SU-DHL-6 (cell line): ENCODE data around the gene YPEL4.
A peak's percentile ranks its signal among the peaks of the same experiment; 100 is the strongest.

ENCODE experiments used
- H2AFZ ChIP-seq: fragments of 200-600 bp; sonication (generic); 2 replicates; pipeline ENCODE4 v1.6.1; 2014; ENCODE audit warnings: low read depth, mild to moderate bottlenecking, moderate library complexity, mixed read lengths, antibody characterized with exemption, low read length; ENCODE audit not compliant: severe bottlenecking
- H3F3A ChIP-seq: fragments of 200-600 bp; shearing (Covaris generic); 2 replicates; pipeline ENCODE4 v1.6.0; 2016; ENCODE audit warnings: antibody characterized with exemption, mild to moderate bottlenecking; ENCODE audit not compliant: insufficient read depth
- H3K27ac ChIP-seq: fragments of 200-600 bp; sonication (generic); 2 replicates; pipeline ENCODE4 v1.5.1; 2016; ENCODE audit warnings: low read depth, mild to moderate bottlenecking, low read length, moderate library complexity, mixed read lengths
- H3K27me3 ChIP-seq: fragments of 200-600 bp; sonication (generic), shearing (Covaris generic); 2 replicates; pipeline ENCODE4 v1.6.0; 2014; ENCODE audit warnings: mild to moderate bottlenecking, low read length
- H3K36me3 ChIP-seq: fragments of 200-600 bp; sonication (generic); 2 replicates; pipeline ENCODE4 v1.6.1; 2014; ENCODE audit warnings: mild to moderate bottlenecking, low read length, mixed read lengths
- H3K4me2 ChIP-seq: fragments of 300-600, 200-600 bp; shearing (Covaris generic), sonication (generic); 2 replicates; pipeline ENCODE4 v1.6.0; 2014; ENCODE audit warnings: low read length, low read depth, mild to moderate bottlenecking; ENCODE audit not compliant: poor library complexity, severe bottlenecking
- H3K4me3 ChIP-seq: fragments of 200-600 bp; sonication (generic); 2 replicates; pipeline ENCODE4 v1.5.1; 2014; ENCODE audit warnings: antibody characterized with exemption, low read length, mild to moderate bottlenecking, mixed read lengths; ENCODE audit not compliant: insufficient read depth, poor library complexity, severe bottlenecking
- H3K79me2 ChIP-seq: fragments of 200-600 bp; sonication (generic); 2 replicates; pipeline ENCODE4 v1.6.1; 2014; ENCODE audit warnings: mild to moderate bottlenecking, low read length, moderate library complexity; ENCODE audit not compliant: insufficient read depth
- H3K9ac ChIP-seq: fragments of 200-600 bp; sonication (generic); 2 replicates; pipeline ENCODE4 v1.7.0; 2014; ENCODE audit warnings: mild to moderate bottlenecking, low read length
- H3K9me2 ChIP-seq: fragments of 200-600 bp; sonication (generic); replicated peaks from 2 replicates; pipeline ENCODE4 v1.6.1; 2014; ENCODE audit warnings: low read length; ENCODE audit not compliant: insufficient read depth
- H3K9me3 ChIP-seq: fragments of 200-600 bp; sonication (generic); 2 replicates; pipeline ENCODE4 v1.6.1; 2014; ENCODE audit warnings: low read length, mixed read lengths; ENCODE audit not compliant: insufficient read depth
- H4K20me1 ChIP-seq: fragments of 200-600 bp; sonication (generic); 2 replicates; pipeline ENCODE4 v1.6.1; 2014; ENCODE audit warnings: low read depth, mild to moderate bottlenecking, antibody characterized with exemption, low read length, moderate library complexity, mixed read lengths
- EZH2phosphoT487 ChIP-seq: fragments of 200-600 bp; sonication (generic), shearing (Covaris generic); conservative IDR thresholded peaks from 2 replicates; pipeline ENCODE4 v1.6.1; 2018; ENCODE audit warnings: mild to moderate bottlenecking, antibody characterized with exemption, low read length, moderate library complexity, mixed read lengths
- TF ChIP-seq, protein P1 (sequence below): fragments of 200-600 bp; sonication (generic); IDR thresholded peaks from one replicate; pipeline ENCODE4 v1.5.1; 2017; ENCODE audit warnings: antibody characterized with exemption, mild to moderate bottlenecking, low read length, moderate library complexity; ENCODE audit not compliant: insufficient read depth, poor library complexity, severe bottlenecking

The YPEL4 gene

DNA sequence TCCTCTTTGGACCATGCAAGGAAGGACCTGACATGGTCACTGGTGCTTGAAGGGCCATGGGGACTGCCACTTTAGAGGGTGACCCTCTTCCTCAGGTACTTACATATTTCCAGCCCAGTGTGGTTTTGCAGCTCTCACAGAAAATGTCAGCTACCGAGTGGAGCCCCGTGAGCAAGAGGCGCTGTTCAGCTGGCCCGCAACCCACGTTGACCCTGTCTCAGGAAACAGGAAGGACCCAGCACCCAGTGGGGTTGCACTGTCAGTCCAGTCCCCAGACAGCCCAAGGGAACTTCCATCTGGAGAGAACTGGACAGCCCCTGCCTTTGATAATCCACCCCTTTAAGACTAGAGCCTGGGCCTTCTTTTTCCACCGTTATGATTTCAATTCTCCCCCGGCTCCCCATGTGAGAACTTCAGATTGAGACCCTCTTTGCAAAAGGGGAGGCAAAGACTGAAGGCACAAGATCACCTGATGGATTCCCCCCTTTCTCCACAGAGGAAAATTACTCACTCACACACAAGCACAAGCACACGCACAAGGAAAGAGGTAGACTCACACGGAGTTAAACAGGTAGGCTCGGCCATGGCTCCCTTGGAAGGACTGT is 3.4 kb downstream of the YPEL4 start:
- Histone ChIP-seq H3K27ac (no peak overlapping the region), H3K9ac (no peak overlapping the region), H3K9me3 (no peaks in the 10 kb centered on the region), H3K27me3 (no peaks in the 10 kb centered on the region), H3F3A (no peaks in the 10 kb centered on the region), H3K4me3 (no peak overlapping the region), H2AFZ (no peak overlapping the region), H4K20me1 (no peaks in the 10 kb centered on the region), H3K4me2 (no peak overlapping the region), H3K9me2 (no peaks in the 10 kb centered on the region), H3K36me3 (no peaks in the 10 kb centered on the region), H3K79me2 (no peaks in the 10 kb centered on the region)
- TF ChIP-seq, protein P1, sequence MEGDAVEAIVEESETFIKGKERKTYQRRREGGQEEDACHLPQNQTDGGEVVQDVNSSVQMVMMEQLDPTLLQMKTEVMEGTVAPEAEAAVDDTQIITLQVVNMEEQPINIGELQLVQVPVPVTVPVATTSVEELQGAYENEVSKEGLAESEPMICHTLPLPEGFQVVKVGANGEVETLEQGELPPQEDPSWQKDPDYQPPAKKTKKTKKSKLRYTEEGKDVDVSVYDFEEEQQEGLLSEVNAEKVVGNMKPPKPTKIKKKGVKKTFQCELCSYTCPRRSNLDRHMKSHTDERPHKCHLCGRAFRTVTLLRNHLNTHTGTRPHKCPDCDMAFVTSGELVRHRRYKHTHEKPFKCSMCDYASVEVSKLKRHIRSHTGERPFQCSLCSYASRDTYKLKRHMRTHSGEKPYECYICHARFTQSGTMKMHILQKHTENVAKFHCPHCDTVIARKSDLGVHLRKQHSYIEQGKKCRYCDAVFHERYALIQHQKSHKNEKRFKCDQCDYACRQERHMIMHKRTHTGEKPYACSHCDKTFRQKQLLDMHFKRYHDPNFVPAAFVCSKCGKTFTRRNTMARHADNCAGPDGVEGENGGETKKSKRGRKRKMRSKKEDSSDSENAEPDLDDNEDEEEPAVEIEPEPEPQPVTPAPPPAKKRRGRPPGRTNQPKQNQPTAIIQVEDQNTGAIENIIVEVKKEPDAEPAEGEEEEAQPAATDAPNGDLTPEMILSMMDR, result no peak
- no peak for TF ChIP-seq EZH2phosphoT487

DNA sequence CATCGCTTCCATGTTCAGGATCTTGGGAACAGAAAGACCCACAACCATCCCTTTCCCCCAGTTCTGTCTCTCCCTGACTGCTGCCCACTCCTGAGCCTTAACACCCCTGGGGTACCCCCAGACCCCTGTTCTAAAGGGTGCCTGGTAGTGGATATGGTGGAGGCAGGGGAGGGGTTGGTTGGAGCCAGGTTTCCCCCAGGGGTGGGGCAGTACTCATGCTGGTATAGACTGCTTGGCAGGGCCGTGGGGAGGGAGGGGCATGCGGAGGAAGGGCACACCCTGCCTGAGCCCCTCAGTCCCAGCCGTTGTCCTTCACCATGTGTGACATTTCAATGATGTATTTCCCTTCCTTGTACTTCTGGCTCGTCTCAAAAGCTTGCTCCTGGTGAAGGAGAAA is 4.0 kb downstream of the YPEL4 start:
- no peaks in the 10 kb centered on the region for H3K9me3 ChIP-seq
- no peak overlapping the region for H3K4me3 ChIP-seq
- H3K79me2 ChIP-seq, result no peaks in the 10 kb centered on the region
- H3K27me3 ChIP-seq, result no peaks in the 10 kb centered on the region
- H2AFZ ChIP-seq, result no peak overlapping the region
- no peaks in the 10 kb centered on the region for H3F3A ChIP-seq
- no peaks in the 10 kb centered on the region for H3K36me3 ChIP-seq
- H4K20me1 ChIP-seq, result no peaks in the 10 kb centered on the region
- TF ChIP-seq, protein P1, result no peak
- TF ChIP-seq EZH2phosphoT487, result no peak
- no peak overlapping the region for H3K9ac ChIP-seq
- H3K9me2 ChIP-seq, result no peaks in the 10 kb centered on the region
- H3K27ac ChIP-seq, result no peak overlapping the region
- H3K4me2 ChIP-seq, result no peak overlapping the region

DNA sequence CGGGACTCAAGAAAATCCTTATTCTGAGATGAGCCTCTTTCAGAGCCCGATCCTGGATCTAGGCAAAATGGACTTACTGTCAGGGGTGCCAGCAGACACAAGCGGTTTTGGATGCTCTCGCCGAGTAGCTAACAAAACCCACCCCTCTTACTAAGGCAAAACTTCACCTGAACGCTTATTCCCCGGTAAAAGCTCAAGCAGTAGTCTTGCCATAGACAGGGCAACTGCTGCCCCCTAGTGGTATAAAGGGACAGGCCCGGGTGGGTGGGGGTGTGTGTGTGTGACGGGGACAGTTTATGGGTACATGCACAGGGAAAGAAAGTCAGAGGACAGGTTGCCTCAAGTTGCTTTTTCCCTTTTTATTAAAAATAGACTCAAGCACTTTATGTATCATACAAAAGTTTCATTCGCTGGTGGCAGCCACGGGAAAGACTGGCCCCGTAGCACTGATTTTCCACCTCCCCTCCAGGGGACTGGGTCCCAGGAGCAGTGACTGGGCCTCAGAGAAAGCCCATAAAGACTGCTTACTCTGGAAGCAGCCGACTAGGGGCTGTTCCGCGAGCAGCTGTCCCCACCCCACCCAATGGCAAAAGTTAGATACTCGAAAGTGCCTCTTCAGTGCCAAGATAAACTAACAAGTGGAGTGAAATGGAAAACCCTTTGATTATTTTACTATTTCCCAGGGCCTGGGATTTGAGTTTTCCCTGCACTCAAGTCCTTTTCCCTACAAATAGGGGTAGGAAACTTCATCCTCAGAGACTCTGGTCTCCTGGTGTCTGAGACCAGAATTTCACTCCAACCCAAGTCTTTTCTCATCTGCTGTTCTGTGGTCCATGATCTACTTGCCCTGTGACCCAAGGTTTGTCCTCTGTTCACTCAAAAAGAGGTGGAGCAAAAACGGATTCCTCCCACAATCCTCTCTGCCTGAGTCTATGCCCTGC is 4.7 kb downstream of the YPEL4 start:
- Histone ChIP-seq H3K4me2 (no peak overlapping the region), H3K9me3 (no peaks in the 10 kb centered on the region), H4K20me1 (no peaks in the 10 kb centered on the region), H3K27ac (no peak overlapping the region), H3K4me3 (no peak overlapping the region), H3F3A (no peaks in the 10 kb centered on the region), H3K79me2 (no peaks in the 10 kb centered on the region), H3K36me3 (no peaks in the 10 kb centered on the region), H3K27me3 (no peaks in the 10 kb centered on the region), H2AFZ (no peak overlapping the region), H3K9me2 (no peaks in the 10 kb centered on the region), H3K9ac (no peak overlapping the region)
- no peak for TF ChIP-seq EZH2phosphoT487
- TF ChIP-seq, protein P1, result peak; percentile 96
